HepG2 (cell line): ENCODE measurements around the gene MAB21L4. TPM values are rescaled to one million over a fixed set of nuclear protein-coding genes. Genes with fewer than 3 reads are reported as not detected.

Experiments
- ATAC-seq: fragments of 200-7000 bp; cut with Tn5 transposase; 3 replicates; pipeline ENCODE4 v1.9.1; 2020; ENCODE audit warnings: mild to moderate bottlenecking, moderate library complexity
- BruUV-seq: library from RNA; stranded (reverse); fragments of 400-500 nt; replicated peaks from 2 replicates; lab custom pipeline; 2021; lab: Mats Ljungman, UMichigan
- CTCF ChIA-PET: fragments of 300-600 bp; formaldehyde crosslinking; extraction: SDS; loops from one replicate; lab custom pipeline; 2021; ENCODE audit warnings: low total read pairs, inconsistent platforms, low intra/inter-chr PET ratio; lab: Yijun Ruan, JAX
- POLR2A ChIA-PET: fragments of 350-600 bp; sonication (Branson Sonifier 250); formaldehyde crosslinking; loops from one replicate; lab custom pipeline; 2020; ENCODE audit warnings: antibody characterized with exemption, inconsistent platforms; lab: Yijun Ruan, JAX
- DNase-seq: peaks from one replicate; pipeline ENCODE4 v3.0.0-alpha.2; 2015; ENCODE audit warnings: low spot score
- FAIRE-seq: peaks from 3 replicates; lab custom pipeline; 2011; peaks lifted over from hg19 to GRCh38; lab: Jason Lieb, UNC
- H2AFZ ChIP-seq: one replicate; pipeline ENCODE4 v1.6.1; 2011; ENCODE audit warnings: low read length, inconsistent platforms
- H3K27ac ChIP-seq: fragments of 300-600 bp; 3 replicates; pipeline ENCODE4 v1.8.0; 2011; ENCODE audit warnings: mixed run types, mild to moderate bottlenecking, mixed read lengths, low read length, inconsistent platforms; ENCODE audit not compliant: insufficient read depth; ENCODE audit errors: extremely low read length
- H3K27me3 ChIP-seq, 2 experiments: fragments of 200-600 bp in 1 of 2; 2 replicates in 1 of 2; 3 replicates in 1 of 2; pipeline versions ENCODE4 v1.6.0 to v1.8.0; 2011; ENCODE audit warnings: low read length in 2 of 2, mild to moderate bottlenecking in 2 of 2, moderate library complexity in 2 of 2, inconsistent platforms in 1 of 2; ENCODE audit not compliant: insufficient read depth in 2 of 2, control insufficient read depth in 1 of 2
- H3K36me3 ChIP-seq, 2 experiments: fragments of 200-600 bp in 1 of 2; replicated peaks in 1 of 2; 2 replicates in 1 of 2; 3 replicates in 1 of 2; pipeline versions ENCODE4 v1.5.1 to v1.8.0; 2011; ENCODE audit warnings: low read length in 2 of 2, inconsistent platforms in 1 of 2; ENCODE audit not compliant: insufficient read depth in 2 of 2, control insufficient read depth in 1 of 2
- H3K4me1 ChIP-seq: 2 replicates; pipeline ENCODE4 v1.5.1; 2012; ENCODE audit warnings: low read length, inconsistent platforms; ENCODE audit not compliant: insufficient read depth
- H3K4me2 ChIP-seq: 2 replicates; pipeline ENCODE4 v1.6.0; 2011; ENCODE audit warnings: low read depth, low read length, inconsistent platforms
- H3K4me3 ChIP-seq, 3 experiments: fragments of 200-600 bp in 1 of 3; sonication (generic), shearing (Covaris generic) in 1 of 3; replicated peaks in 1 of 3; 2 replicates each; pipeline ENCODE4 v1.5.1; 2011 to 2016; ENCODE audit warnings: low read length in 3 of 3, inconsistent platforms in 2 of 3, low read depth in 2 of 3, mild to moderate bottlenecking in 2 of 3, control low read depth in 1 of 3, mixed read lengths in 1 of 3; ENCODE audit not compliant: insufficient read depth in 1 of 3
- H3K79me2 ChIP-seq: one replicate; pipeline ENCODE4 v1.6.1; 2011; ENCODE audit warnings: low read length, inconsistent platforms; ENCODE audit not compliant: insufficient read depth
- H3K9ac ChIP-seq: 2 replicates; pipeline ENCODE4 v1.6.0; 2011; ENCODE audit warnings: mild to moderate bottlenecking, low read depth, low read length, inconsistent platforms; ENCODE audit not compliant: insufficient read depth
- H3K9me3 ChIP-seq: 2 replicates; pipeline ENCODE4 v1.5.1; 2012; ENCODE audit warnings: mild to moderate bottlenecking, low read length
- H4K20me1 ChIP-seq: 2 replicates; pipeline ENCODE4 v1.6.0; 2011; ENCODE audit warnings: inconsistent platforms, mild to moderate bottlenecking, low read length, moderate library complexity; ENCODE audit not compliant: insufficient read depth
- GMEB1 ChIP-seq: sonication (generic); formaldehyde crosslinking; IDR thresholded peaks from 2 replicates; pipeline ENCODE4 v1.5.1; 2020; ENCODE audit warnings: missing genetic modification reagents, mild to moderate bottlenecking, borderline replicate concordance
- JUND ChIP-seq: sonication (generic); formaldehyde crosslinking; IDR thresholded peaks from 2 replicates; pipeline ENCODE4 v1.8.0; 2022; ENCODE audit warnings: mild to moderate bottlenecking, missing genetic modification reagents
- REL ChIP-seq: sonication (generic); formaldehyde crosslinking; conservative IDR thresholded peaks from 2 replicates; pipeline ENCODE4 v1.8.0; 2022; ENCODE audit warnings: mild to moderate bottlenecking, missing genetic modification reagents, moderate library complexity
- ZNF589 ChIP-seq: sonication (generic); formaldehyde crosslinking; conservative IDR thresholded peaks from 2 replicates; pipeline ENCODE4 v1.8.0; 2022; ENCODE audit warnings: mild to moderate bottlenecking, moderate library complexity, missing genetic modification reagents
- WGBS: methylation state at CpG from one replicate; pipeline ENCODE4 v1.1.6; 2017; ENCODE audit warnings: low lambda C conversion rate; 5-methylcytosine and 5-hydroxymethylcytosine counted together
- in situ Hi-C: cut with HindIII; loops from 2 replicates; pipeline ENCODE4 v1.10.0; 2017; ENCODE audit warnings: low pct_unique_long_range_greater_than_20kb; ENCODE audit not compliant: extremely low pct_ligation_motif_present
- intact Hi-C: fragments of 100-400 bp; cut with micrococcal nuclease; formaldehyde crosslinking; loops from one replicate; pipeline ENCODE4 v1.10.0; 2022; ENCODE audit not compliant: unreplicated experiment
- polyA plus RNA-seq, 8 experiments: library from polyadenylated mRNA; depleted of rRNA in 3 of 8; stranded (reverse) in 7 of 8; unstranded in 1 of 8; fragments of >200 nt; fragmentation: Illumina TruSeq in 4 of 8; extraction: Trizol in 4 of 8; gene quantifications; 2 replicates each; pipeline versions ENCODE4 v1.2.1 to v1.2.3, GENCODE V29; 2011 to 2016; ENCODE audit warnings: low read depth in 4 of 8, missing spikeins in 1 of 8, mixed read lengths in 1 of 8; ENCODE audit not compliant: insufficient read depth in 1 of 8
- total RNA-seq, 5 experiments: library from RNA; depleted of rRNA; stranded (reverse); fragments of >200 nt; fragmentation: Illumina TruSeq; extraction: Trizol; gene quantifications; 2 replicates each; pipeline ENCODE4 v1.2.3, GENCODE V29; 2016; ENCODE audit warnings: low read depth in 1 of 5
- TF ChIP-seq, protein P1 (sequence below): sonication (generic); formaldehyde crosslinking; IDR thresholded peaks from 2 replicates; pipeline ENCODE4 v1.5.0; 2020; ENCODE audit warnings: mild to moderate bottlenecking, missing genetic modification reagents

The MAB21L4 gene
- total and polyA plus RNA-seq, 2 of the 13 experiments (the other 11 are each of a cell fraction or from before 2014, with no cell fraction given): 3.0 to 14.0 TPM

- BruUV-seq: no TSS peak
- TF ChIP-seq, protein P1, sequence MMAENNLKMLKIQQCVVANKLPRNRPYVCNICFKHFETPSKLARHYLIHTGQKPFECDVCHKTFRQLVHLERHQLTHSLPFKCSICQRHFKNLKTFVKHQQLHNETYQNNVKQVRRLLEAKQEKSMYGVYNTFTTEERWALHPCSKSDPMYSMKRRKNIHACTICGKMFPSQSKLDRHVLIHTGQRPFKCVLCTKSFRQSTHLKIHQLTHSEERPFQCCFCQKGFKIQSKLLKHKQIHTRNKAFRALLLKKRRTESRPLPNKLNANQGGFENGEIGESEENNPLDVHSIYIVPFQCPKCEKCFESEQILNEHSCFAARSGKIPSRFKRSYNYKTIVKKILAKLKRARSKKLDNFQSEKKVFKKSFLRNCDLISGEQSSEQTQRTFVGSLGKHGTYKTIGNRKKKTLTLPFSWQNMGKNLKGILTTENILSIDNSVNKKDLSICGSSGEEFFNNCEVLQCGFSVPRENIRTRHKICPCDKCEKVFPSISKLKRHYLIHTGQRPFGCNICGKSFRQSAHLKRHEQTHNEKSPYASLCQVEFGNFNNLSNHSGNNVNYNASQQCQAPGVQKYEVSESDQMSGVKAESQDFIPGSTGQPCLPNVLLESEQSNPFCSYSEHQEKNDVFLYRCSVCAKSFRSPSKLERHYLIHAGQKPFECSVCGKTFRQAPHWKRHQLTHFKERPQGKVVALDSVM (CRISPR knock-in tag): peak; percentile 28; the same call in 1 of the 2 replicates
- TF ChIP-seq REL (no peak), JUND (CRISPR knock-in tag) (no peak), GMEB1 (CRISPR knock-in tag) (no peak), ZNF589 (CRISPR knock-in tag) (no peak)
- TF ChIP-seq, all 625 proteins: peak for 1
- no peak for ATAC-seq
- Histone ChIP-seq H3K79me2 (no peaks in the 10 kb centered on the region), H3K4me3 (no peak overlapping the region), H3K4me1 (peaks cover 55% of the 10 kb centered on the region), H3K9me3 (no peaks in the 10 kb centered on the region), H3K27ac (no peak overlapping the region), H3K4me2 (peak overlapping the region; percentile 45; the same call in 1 of the 2 replicates), H3K27me3 (peaks cover 16 to 63% of the 10 kb centered on the region in 2 experiments), H2AFZ (no peak overlapping the region), H3K36me3 (no peaks in the 10 kb centered on the region), H4K20me1 (no peaks in the 10 kb centered on the region), H3K9ac (no peak overlapping the region)
- ChIA-PET POLR2A (interaction anchor here (1.6 kb wide), 1 partner anchor 46 kb away, joined by 10 read pairs; no protein-coding TSS in a partner anchor), CTCF (interaction anchor here (0.8 kb wide), 1 partner anchor 47 kb away, joined by 3 read pairs; no protein-coding TSS in a partner anchor)
- in situ Hi-C loops: loop anchor here (5.0 kb wide), 1 partner anchor 46 kb away; no protein-coding TSS in a partner anchor
- WGBS: 43% methylated on average over 30 of the region's 34 CpGs
- no peak for FAIRE-seq
- no peak for DNase-seq
- intact Hi-C loops: loop anchor here (2.0 kb wide), 1 partner anchor 47 kb away; no protein-coding TSS in a partner anchor
Observed at GRCh38 chr2:240903191-240904060, 7.5 kb upstream of the MAB21L4 start.
